Measurements from ENCODE around the gene APC. TPM values are rescaled to one million over a fixed set of nuclear protein-coding genes. Genes with fewer than 3 reads are reported as not detected.

Gene APC
- total RNA-seq, 1 donor from 2014 or later, result 20.4 TPM

DNA sequence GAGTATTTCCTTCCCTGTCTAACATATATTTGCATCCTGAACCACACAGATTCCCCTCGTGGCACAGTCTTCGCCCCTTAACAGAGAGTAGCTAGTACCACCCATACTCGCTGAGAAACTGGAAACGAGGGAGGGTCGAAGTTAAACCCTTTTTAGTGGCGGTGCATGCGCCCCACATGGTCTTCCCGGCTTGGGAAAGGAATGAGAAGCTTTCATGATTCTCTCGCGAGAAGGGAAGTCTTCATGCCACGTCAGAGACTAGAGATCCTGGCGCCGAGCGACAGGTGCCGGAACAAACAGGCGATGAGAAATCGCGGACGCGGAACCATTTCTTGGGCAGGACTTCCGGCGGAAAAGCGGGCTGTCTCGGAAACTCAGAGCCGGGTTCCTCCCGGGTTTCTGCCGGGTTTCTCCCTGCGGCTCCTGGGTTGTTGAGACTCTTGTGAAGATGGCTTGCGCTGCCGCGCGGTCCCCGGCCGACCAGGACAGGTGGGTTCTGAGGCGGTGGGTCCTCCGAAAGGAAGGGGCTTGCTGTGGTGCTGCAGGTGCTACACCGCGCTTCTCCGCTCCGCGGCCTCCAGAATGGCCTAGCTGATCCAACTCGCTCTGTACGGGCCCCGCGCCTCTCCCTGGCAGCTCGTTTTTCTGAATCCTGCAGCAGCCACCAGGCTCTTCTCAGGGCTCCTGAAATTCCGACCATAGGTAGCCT, 123.4 kb downstream of the APC start, which contains the start of gene SRP19:
Gene SRP19 (plus strand): TSS at position 359 of the 709 bp plus-strand sequence. CDS start 90 bp downstream, at position 449.
- Mint-ChIP-seq H3K27me3 (peaks cover 17% of the 10 kb centered on the region), H3K27ac (peak within 1 kb of the TSS; percentile 94), H3K9me3 (peaks cover 10% of the 10 kb centered on the region), H3K36me3 (ENCODE audit: low read depth) (peaks cover 32% of the 10 kb centered on the region), H3K4me1 (peaks cover 18% of the 10 kb centered on the region), H3K4me3 (peak within 1 kb of the TSS; percentile 95)
- DNase-seq, result peak; percentile 98
- intact Hi-C loops (cut with micrococcal nuclease), result loop anchor here (1.0 to 5.0 kb wide), 6 partner anchors 18 to 652 kb away; partner anchors contain the start of genes DCP2, REEP5 and YTHDC2

DNA sequence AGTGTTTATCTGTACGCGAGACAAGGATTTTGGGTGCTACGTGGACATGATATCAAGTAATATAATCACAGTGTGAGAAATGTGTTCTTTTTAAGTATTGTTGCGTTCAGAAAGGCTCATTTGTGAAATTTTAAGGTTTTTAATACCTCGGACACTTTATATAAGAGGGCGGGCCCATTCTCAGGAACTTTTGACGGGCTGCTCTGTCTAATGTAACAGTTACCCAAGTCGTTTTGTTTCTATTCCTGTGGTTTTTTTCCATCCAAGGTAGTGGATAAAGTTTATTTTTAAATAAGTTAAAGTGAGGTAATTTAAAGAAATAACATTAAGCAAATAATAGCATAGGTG, 123.9 kb downstream of the APC start:
- H3K4me3 Mint-ChIP-seq, result peak overlapping the region; percentile 95
- H3K36me3 Mint-ChIP-seq (ENCODE audit: low read depth), result peaks cover 38% of the 10 kb centered on the region
- intact Hi-C loops (cut with micrococcal nuclease), result loop anchor here (1.0 to 5.0 kb wide), 6 partner anchors 17 to 652 kb away; partner anchors contain the start of genes DCP2, REEP5 and YTHDC2

DNA sequence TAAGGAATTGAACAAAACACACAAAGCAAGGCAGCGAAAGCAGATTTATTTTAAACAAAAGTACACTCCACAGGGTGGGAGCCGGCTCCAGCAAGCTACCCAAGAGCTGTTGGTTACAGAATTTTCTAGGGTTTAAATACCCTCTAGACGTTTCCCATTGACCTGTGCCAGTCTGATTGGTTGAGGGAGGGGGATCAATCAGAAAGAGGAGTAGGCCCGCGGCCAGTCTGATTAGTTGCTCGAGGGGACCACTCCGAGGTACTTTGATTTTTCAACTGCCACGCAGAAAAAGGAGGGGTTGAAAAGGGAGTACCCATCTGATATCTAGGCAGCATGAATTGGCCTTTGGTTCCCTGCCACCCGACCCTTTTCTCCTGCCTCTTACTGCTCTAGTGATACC, 124.4 kb downstream of the APC start:
- peaks cover 10% of the 10 kb centered on the region for H3K27me3 Mint-ChIP-seq
- peaks cover 42% of the 10 kb centered on the region for H3K36me3 Mint-ChIP-seq (ENCODE audit: low read depth)
- no peak for DNase-seq
- intact Hi-C loops (cut with micrococcal nuclease), result loop anchor here (5.0 kb wide), 1 partner anchor 155 kb away; no protein-coding TSS in a partner anchor
- peak overlapping the region; percentile 95 for H3K4me3 Mint-ChIP-seq
- H3K4me1 Mint-ChIP-seq, result peaks cover 24% of the 10 kb centered on the region
- H3K9me3 Mint-ChIP-seq, result peaks cover 4% of the 10 kb centered on the region
- H3K27ac Mint-ChIP-seq, result peak overlapping the region; percentile 29

More for the DNA sequence above, 123.9 kb downstream of the APC start:
- peak overlapping the region; percentile 94 for H3K27ac Mint-ChIP-seq
- peaks cover 5% of the 10 kb centered on the region for H3K9me3 Mint-ChIP-seq
- H3K27me3 Mint-ChIP-seq, result peaks cover 12% of the 10 kb centered on the region
- peaks cover 20% of the 10 kb centered on the region for H3K4me1 Mint-ChIP-seq
- DNase-seq, result no peak

DNA sequence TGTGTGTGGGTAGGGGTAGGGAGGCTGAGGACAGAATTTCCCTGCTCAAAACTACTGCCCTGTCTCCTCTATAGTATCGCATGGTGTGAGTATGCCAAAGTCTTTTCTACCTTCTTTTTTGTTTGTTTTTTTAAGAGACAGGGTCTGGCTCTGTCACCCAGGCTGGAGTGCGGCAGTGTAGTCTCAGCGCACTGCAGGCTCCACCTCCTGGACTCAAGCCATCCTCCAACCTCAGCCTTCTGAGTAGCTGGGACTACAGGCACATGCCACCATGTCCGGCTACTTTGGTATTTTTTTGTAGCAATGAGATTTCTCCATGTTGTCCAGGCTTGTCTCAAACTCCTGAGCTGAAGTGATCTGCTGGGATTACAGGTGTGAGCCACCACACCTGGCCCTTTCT, 125.9 kb downstream of the APC start:
- Mint-ChIP-seq H3K4me1 (peaks cover 27% of the 10 kb centered on the region), H3K4me3 (peak overlapping the region; percentile 95), H3K27ac (no peak overlapping the region), H3K9me3 (peaks cover 4% of the 10 kb centered on the region), H3K36me3 (ENCODE audit: low read depth) (peaks cover 54% of the 10 kb centered on the region), H3K27me3 (peaks cover 3% of the 10 kb centered on the region)
- no peak for DNase-seq
- intact Hi-C loops (cut with micrococcal nuclease), result loop anchor here (5.0 kb wide), 1 partner anchor 156 kb away; no protein-coding TSS in a partner anchor

DNA sequence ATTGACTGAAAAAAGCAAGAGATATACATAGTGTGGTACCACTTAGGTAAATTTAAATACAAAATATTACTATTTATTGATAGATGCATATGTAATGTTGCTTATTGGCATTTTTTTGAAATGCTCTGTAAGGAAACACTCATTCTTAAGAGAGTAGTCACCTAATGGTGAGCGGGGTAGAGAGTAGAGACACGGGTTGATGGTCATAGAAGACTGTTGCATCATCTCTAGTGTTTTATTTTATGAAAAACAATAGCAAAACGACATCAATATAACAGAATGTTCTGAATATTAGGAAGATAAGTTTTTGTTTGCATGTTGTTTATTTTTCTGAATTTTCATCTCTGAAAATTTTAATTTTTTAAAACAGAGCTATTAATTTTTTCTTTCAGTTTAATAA, 127.4 kb downstream of the APC start:
- no peak for DNase-seq
- H3K9me3 Mint-ChIP-seq, result no peaks in the 10 kb centered on the region
- no peak overlapping the region for H3K27ac Mint-ChIP-seq
- no peaks in the 10 kb centered on the region for H3K27me3 Mint-ChIP-seq
- H3K4me3 Mint-ChIP-seq, result no peak overlapping the region
- peaks cover 63% of the 10 kb centered on the region for H3K36me3 Mint-ChIP-seq (ENCODE audit: low read depth)
- peaks cover 40% of the 10 kb centered on the region for H3K4me1 Mint-ChIP-seq
- intact Hi-C loops (cut with micrococcal nuclease), result no loop called here

DNA sequence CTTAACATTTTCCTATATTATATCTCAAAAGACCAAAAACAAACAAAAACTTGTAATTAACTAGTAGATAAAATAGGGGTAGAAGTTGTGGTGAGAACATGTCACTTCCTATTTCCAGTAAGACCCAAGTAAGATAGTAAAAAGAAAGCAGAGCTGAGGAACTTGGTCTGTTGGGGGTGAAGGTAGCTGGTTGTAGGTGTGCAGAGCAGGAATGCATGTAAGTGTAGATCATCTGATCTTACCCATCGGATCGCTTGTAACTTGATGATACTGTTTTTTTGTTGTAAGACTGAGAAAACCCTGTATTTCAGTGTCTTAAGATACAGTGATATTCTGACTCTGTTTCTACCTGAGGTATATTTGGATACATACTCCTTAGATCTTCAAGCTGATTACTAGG, 129.1 kb downstream of the APC start:
- intact Hi-C loops (cut with micrococcal nuclease), result no loop called here
- H3K4me1 Mint-ChIP-seq, result peaks cover 47% of the 10 kb centered on the region
- peak overlapping the region; percentile 12 for H3K4me3 Mint-ChIP-seq
- peaks cover 70% of the 10 kb centered on the region for H3K36me3 Mint-ChIP-seq (ENCODE audit: low read depth)
- H3K9me3 Mint-ChIP-seq, result no peaks in the 10 kb centered on the region
- H3K27me3 Mint-ChIP-seq, result no peaks in the 10 kb centered on the region
- peak; percentile 53 for DNase-seq
- peak overlapping the region; percentile 42 for H3K27ac Mint-ChIP-seq

DNA sequence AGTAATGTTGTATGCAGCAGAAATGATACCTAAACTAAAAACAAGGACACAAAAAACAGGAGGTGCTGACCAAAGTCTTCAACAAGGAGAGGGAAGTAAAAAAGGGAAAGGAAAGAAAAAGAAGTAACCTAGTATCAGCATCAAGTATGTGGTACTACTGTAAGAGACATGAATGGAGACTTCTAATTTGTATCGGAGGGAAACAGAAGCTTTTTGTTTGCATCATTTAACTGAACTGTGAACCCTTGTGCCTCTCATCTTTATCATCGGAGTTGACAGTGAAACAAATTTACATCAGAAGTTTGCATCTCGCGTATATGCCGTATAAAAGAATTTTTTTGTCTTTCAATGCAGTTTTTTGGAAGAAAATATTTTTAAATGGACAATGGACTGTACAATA, 129.7 kb downstream of the APC start:
- Mint-ChIP-seq H3K4me1 (peaks cover 44% of the 10 kb centered on the region), H3K27ac (peak overlapping the region; percentile 73), H3K9me3 (no peaks in the 10 kb centered on the region), H3K36me3 (ENCODE audit: low read depth) (peaks cover 72% of the 10 kb centered on the region), H3K27me3 (no peaks in the 10 kb centered on the region), H3K4me3 (no peak overlapping the region)
- DNase-seq, result no peak
- intact Hi-C loops (cut with micrococcal nuclease), result no loop called here

DNA sequence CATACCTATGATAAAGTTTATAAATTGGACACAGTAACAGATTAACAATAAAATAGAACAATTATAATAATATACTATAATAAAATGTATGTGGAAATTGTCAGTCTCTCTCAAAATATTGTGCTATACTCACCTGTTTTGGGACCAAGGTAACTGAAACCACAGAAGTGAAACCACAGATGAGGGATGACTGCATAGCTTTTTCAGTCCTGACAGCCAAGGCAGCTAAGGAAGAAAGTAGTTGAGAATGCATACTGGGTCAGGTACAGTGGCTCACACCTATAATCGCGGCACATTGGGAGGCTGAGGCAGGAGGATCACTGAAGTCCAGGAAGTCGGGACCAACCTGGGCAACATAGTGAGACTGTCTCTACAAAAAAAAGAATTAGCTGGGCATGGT, 132.3 kb downstream of the APC start:
- Mint-ChIP-seq H3K4me1 (peaks cover 43% of the 10 kb centered on the region), H3K4me3 (no peak overlapping the region), H3K9me3 (no peaks in the 10 kb centered on the region), H3K36me3 (ENCODE audit: low read depth) (peaks cover 70% of the 10 kb centered on the region), H3K27ac (no peak overlapping the region), H3K27me3 (no peaks in the 10 kb centered on the region)
- intact Hi-C loops (cut with micrococcal nuclease), result no loop called here
- peak; percentile 76 for DNase-seq

DNA sequence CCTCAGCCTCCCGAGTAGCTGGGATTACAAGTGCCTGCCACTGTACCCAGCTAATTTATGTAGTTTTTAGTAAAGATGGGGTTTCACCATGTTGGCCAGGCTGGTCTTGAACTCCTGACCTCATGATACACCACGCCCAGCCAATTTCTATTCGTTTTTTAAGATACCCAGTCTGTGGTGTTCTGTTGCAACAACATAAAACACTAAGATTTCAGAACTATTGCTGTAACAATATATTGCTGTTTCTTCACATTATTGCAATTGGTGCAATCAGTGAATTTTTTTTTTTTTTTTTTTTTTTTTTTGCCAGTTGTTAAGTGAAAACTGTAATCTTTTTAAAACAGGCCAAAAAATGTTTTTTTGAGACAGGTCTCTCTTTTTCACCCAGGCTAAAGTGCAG, 133.3 kb downstream of the APC start:
- peaks cover 43% of the 10 kb centered on the region for H3K4me1 Mint-ChIP-seq
- H3K4me3 Mint-ChIP-seq, result no peak overlapping the region
- no peaks in the 10 kb centered on the region for H3K27me3 Mint-ChIP-seq
- intact Hi-C loops (cut with micrococcal nuclease), result no loop called here
- no peak overlapping the region for H3K27ac Mint-ChIP-seq
- no peaks in the 10 kb centered on the region for H3K9me3 Mint-ChIP-seq
- peaks cover 71% of the 10 kb centered on the region for H3K36me3 Mint-ChIP-seq (ENCODE audit: low read depth)
- no peak for DNase-seq

DNA sequence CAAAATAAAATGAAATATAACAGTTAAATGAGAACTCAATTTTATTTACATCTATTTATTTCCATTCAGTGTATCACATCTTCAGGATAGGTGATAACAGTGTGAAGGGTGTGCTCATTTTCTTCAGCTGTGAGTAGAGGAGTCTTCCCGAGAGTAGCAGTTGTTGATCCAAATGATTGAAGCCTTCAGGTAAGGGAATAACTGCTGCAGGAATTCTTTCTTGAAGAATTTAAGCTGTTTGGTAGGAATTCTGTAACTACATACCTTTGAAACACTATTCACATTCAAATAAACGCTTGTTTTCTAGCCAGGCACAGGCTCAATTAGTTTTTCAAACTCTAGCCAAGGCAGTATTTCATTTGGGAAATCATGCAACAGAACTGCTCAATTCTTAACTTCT, 138.7 kb downstream of the APC start:
- DNase-seq, result no peak
- no peak overlapping the region for H3K27ac Mint-ChIP-seq
- no peak overlapping the region for H3K4me3 Mint-ChIP-seq
- intact Hi-C loops (cut with micrococcal nuclease), result loop anchor here (5.0 kb wide), 1 partner anchor 101 kb away; the partner anchor contains the start of gene DCP2
- no peaks in the 10 kb centered on the region for H3K27me3 Mint-ChIP-seq
- peaks cover 57% of the 10 kb centered on the region for H3K36me3 Mint-ChIP-seq (ENCODE audit: low read depth)
- peaks cover 41% of the 10 kb centered on the region for H3K4me1 Mint-ChIP-seq
- no peaks in the 10 kb centered on the region for H3K9me3 Mint-ChIP-seq

DNA sequence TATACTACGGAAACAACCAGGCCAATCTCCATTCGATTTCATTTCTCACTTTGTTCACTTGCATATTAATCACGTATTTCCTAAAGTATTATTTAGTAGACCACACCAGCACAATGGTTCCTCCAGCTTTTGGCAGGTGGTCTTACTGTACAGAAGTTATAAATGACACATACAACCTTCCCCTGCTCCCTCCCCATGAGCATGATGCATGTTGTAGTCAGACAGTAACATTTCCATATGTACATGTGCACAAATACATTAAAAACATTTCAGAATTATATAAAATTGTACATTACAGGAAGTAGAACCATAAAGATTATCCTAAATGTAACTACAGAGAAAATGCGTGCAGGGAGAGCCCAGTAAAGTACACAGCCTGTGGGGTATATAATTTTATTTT, 140.4 kb downstream of the APC start:
- no peaks in the 10 kb centered on the region for H3K9me3 Mint-ChIP-seq
- H3K4me3 Mint-ChIP-seq, result peak overlapping the region; percentile 34
- H3K27ac Mint-ChIP-seq, result peak overlapping the region; percentile 46

DNA sequence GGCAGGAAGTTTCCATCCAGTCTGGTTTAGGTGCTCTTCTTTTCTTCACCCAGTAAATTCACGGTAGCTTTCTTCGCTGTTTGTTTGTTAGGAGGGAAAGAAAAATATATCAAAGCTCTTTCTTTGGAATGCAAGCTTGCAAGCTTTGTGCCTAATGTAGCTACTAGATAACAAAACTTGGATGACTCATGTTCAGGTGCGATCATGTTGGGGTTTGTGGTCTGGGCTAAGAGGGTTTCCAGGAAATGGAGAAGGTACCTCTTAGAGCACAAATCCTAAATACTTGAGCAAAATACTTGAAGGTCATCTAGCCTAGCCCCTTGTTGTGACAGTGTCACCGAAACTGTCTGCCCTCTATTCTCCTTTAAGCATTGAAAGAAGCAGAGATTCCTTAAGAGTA, 141.1 kb downstream of the APC start:
- Mint-ChIP-seq H3K4me1 (peaks cover 33% of the 10 kb centered on the region), H3K27me3 (no peaks in the 10 kb centered on the region), H3K4me3 (peak overlapping the region; percentile 57), H3K9me3 (no peaks in the 10 kb centered on the region), H3K27ac (peak overlapping the region; percentile 68), H3K36me3 (ENCODE audit: low read depth) (peaks cover 41% of the 10 kb centered on the region)
- DNase-seq, result peak; percentile 88
- intact Hi-C loops (cut with micrococcal nuclease), result loop anchor here (2.0 to 5.0 kb wide), 4 partner anchors 18 to 99 kb away; partner anchors contain the start of genes DCP2, REEP5 and SRP19

More for the DNA sequence above, 140.4 kb downstream of the APC start:
- Mint-ChIP-seq H3K36me3 (ENCODE audit: low read depth) (peaks cover 45% of the 10 kb centered on the region), H3K27me3 (no peaks in the 10 kb centered on the region), H3K4me1 (peaks cover 36% of the 10 kb centered on the region)
- no peak for DNase-seq
- intact Hi-C loops (cut with micrococcal nuclease), result loop anchor here (2.0 to 5.0 kb wide), 4 partner anchors 17 to 99 kb away; partner anchors contain the start of genes DCP2, REEP5 and SRP19

DNA sequence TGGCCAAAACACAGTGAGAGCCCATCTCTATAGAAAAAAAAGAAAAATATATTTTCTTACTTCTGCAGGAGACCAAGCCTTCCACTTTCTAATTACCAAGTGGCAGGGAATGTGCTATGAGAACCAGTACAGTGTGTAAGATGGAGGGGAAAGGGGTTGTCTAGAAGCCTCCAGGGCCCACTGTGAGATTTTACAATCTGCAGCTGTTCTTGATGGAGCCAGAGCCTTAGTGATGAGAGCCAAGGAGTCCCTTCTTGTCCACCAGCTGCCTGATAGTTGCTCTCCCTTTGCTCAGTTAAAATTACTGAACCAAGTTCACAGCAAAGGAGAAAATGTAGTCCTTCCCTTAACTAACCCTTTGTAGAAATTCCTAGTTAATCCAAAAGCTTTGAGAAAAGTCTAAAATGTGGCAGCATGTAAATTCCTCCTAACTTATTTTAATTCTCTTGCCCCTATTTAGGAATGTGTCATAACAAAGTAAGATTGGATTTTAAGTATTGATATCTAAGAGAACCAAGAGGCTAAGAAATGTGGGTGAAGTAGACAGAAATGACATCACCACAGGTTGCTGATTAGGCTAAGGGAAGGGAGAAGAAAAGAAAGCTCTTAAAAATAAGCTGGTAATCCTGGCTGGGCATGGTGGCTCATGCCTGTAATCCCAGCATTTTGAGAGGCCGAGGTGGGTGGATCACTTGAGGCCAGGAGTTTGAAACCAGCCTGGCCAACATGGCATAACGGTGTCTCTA, 142.7 kb downstream of the APC start:
- Mint-ChIP-seq H3K4me3 (no peak overlapping the region), H3K36me3 (ENCODE audit: low read depth) (peaks cover 42% of the 10 kb centered on the region), H3K27me3 (no peaks in the 10 kb centered on the region), H3K9me3 (no peaks in the 10 kb centered on the region), H3K4me1 (peaks cover 27% of the 10 kb centered on the region), H3K27ac (peak overlapping the region; percentile 48)
- DNase-seq, result no peak
- intact Hi-C loops (cut with micrococcal nuclease), result no loop called here

DNA sequence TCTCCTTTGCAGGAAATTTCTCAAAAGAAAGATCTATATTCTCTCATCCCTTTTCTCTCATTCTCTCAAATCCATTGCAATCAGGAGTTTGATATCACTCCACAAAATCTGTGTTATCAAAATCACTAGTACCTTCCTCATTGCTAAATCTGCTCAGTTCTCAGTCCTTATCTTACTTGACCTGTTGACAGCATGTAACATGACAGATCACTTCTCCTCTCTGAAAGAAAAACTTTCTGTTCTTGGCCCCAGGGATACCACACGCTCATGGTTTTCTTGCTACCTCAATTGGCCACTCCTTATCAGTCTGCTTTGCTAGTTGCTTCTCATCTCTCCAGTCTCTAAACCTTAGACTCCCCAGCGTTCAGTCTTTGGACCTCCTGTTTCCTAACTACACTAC, 145.5 kb downstream of the APC start:
- peaks cover 49% of the 10 kb centered on the region for H3K36me3 Mint-ChIP-seq (ENCODE audit: low read depth)
- intact Hi-C loops (cut with micrococcal nuclease), result no loop called here
- no peak overlapping the region for H3K4me3 Mint-ChIP-seq
- no peaks in the 10 kb centered on the region for H3K9me3 Mint-ChIP-seq
- DNase-seq, result no peak
- H3K27ac Mint-ChIP-seq, result no peak overlapping the region
- peaks cover 31% of the 10 kb centered on the region for H3K4me1 Mint-ChIP-seq
- H3K27me3 Mint-ChIP-seq, result no peaks in the 10 kb centered on the region
